Measurements from ENCODE around the gene PZP. TPM values are rescaled to one million over a fixed set of nuclear protein-coding genes. Genes with fewer than 3 reads are reported as not detected.

Gene PZP
- polyA plus RNA-seq, 1 donor from 2014 or later, result not detected

DNA sequence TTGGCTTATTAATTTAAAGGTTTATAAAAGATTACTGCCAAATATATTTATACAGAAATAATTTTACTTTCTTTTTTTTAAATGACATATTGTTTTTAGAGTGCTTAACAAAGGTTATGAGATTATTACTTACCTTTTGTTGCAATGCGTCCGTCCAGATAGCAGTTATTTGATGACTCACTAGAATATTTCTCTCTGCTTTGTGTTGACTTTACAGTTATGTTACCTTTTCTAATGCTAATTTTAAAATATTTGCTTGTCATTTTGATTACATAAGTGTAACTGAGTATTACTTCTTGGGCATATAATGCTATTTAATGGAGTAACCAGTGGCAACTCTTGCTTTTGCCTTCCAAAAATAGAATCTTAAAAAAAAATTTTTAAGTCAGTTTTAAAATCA lies 6.3 kb upstream of the PZP start:
- no peaks in the 10 kb centered on the region for H4K20me1 ChIP-seq (ENCODE audit: insufficient read depth)
- no peaks in the 10 kb centered on the region for H3K79me2 ChIP-seq (replicated peaks; ENCODE audit: insufficient read depth, low read length)
- H3F3A ChIP-seq (ENCODE audit: insufficient read depth, low read length, poor library complexity, severe bottlenecking), result no peaks in the 10 kb centered on the region
- no peaks in the 10 kb centered on the region for H3K27me3 ChIP-seq (ENCODE audit: insufficient read depth, low read depth, low read length)
- H3K4me3 ChIP-seq (ENCODE audit: low read length), result no peak overlapping the region
- no peaks in the 10 kb centered on the region for H3K9me2 ChIP-seq (ENCODE audit: insufficient read depth, low read length)
- H3K27ac ChIP-seq (ENCODE audit: low read length), result no peak overlapping the region
- H3K9ac ChIP-seq (ENCODE audit: low read length), result no peak overlapping the region
- no peaks in the 10 kb centered on the region for H3K36me3 ChIP-seq (ENCODE audit: insufficient read depth, low read length)
- no peak overlapping the region for H2AFZ ChIP-seq (ENCODE audit: low read depth, low read length)
- H3K4me2 ChIP-seq (ENCODE audit: low read length), result no peak overlapping the region
- TF ChIP-seq SMC3 (conservative IDR thresholded peaks at IDR 0.05; ENCODE audit: poor library complexity), result no peak
- TF ChIP-seq POLR2AphosphoS5 (IDR thresholded peaks at IDR 0.05), result no peak
- TF ChIP-seq REST (IDR thresholded peaks at IDR 0.05; ENCODE audit: borderline replicate concordance), result no peak
- no peak for TF ChIP-seq RAD21 (conservative IDR thresholded peaks at IDR 0.05)
- TF ChIP-seq MXI1 (conservative IDR thresholded peaks at IDR 0.05; ENCODE audit: poor library complexity, severe bottlenecking), result no peak
- TF ChIP-seq EZH2 (IDR thresholded peaks at IDR 0.05; ENCODE audit: borderline replicate concordance, insufficient read depth, low read length, poor library complexity, severe bottlenecking), result no peak
- TF ChIP-seq EP300 (conservative IDR thresholded peaks at IDR 0.05; ENCODE audit: poor library complexity, severe bottlenecking), result no peak
- no peak for TF ChIP-seq TAF1 (IDR thresholded peaks at IDR 0.05; ENCODE audit: low read depth)
- TF ChIP-seq, protein P1, sequence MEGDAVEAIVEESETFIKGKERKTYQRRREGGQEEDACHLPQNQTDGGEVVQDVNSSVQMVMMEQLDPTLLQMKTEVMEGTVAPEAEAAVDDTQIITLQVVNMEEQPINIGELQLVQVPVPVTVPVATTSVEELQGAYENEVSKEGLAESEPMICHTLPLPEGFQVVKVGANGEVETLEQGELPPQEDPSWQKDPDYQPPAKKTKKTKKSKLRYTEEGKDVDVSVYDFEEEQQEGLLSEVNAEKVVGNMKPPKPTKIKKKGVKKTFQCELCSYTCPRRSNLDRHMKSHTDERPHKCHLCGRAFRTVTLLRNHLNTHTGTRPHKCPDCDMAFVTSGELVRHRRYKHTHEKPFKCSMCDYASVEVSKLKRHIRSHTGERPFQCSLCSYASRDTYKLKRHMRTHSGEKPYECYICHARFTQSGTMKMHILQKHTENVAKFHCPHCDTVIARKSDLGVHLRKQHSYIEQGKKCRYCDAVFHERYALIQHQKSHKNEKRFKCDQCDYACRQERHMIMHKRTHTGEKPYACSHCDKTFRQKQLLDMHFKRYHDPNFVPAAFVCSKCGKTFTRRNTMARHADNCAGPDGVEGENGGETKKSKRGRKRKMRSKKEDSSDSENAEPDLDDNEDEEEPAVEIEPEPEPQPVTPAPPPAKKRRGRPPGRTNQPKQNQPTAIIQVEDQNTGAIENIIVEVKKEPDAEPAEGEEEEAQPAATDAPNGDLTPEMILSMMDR (IDR thresholded peaks at IDR 0.05; ENCODE audit: poor library complexity, severe bottlenecking), result no peak
- no peaks in the 10 kb centered on the region for H3K9me3 ChIP-seq (ENCODE audit: low read length)

- H3K9me3 ChIP-seq (ENCODE audit: low read length), result no peaks in the 10 kb centered on the region
- H3K27me3 ChIP-seq (ENCODE audit: insufficient read depth, low read depth, low read length), result no peaks in the 10 kb centered on the region
- H3K79me2 ChIP-seq (replicated peaks; ENCODE audit: insufficient read depth, low read length), result no peaks in the 10 kb centered on the region
- TF ChIP-seq POLR2AphosphoS5 (IDR thresholded peaks at IDR 0.05), result no peak
- TF ChIP-seq MXI1 (conservative IDR thresholded peaks at IDR 0.05; ENCODE audit: poor library complexity, severe bottlenecking), result no peak
- no peak for TF ChIP-seq EP300 (conservative IDR thresholded peaks at IDR 0.05; ENCODE audit: poor library complexity, severe bottlenecking)
- TF ChIP-seq TAF1 (IDR thresholded peaks at IDR 0.05; ENCODE audit: low read depth), result no peak
- no peak for TF ChIP-seq REST (IDR thresholded peaks at IDR 0.05; ENCODE audit: borderline replicate concordance)
- H3K27ac ChIP-seq (ENCODE audit: low read length), result no peak overlapping the region
- no peak overlapping the region for H2AFZ ChIP-seq (ENCODE audit: low read depth, low read length)
- H3K4me3 ChIP-seq (ENCODE audit: low read length), result no peak overlapping the region
- H3K4me2 ChIP-seq (ENCODE audit: low read length), result no peak overlapping the region
- no peaks in the 10 kb centered on the region for H3K36me3 ChIP-seq (ENCODE audit: insufficient read depth, low read length)
- no peaks in the 10 kb centered on the region for H3K9me2 ChIP-seq (ENCODE audit: insufficient read depth, low read length)
- H3F3A ChIP-seq (ENCODE audit: insufficient read depth, low read length, poor library complexity, severe bottlenecking), result no peaks in the 10 kb centered on the region
- no peak overlapping the region for H3K9ac ChIP-seq (ENCODE audit: low read length)
- no peaks in the 10 kb centered on the region for H4K20me1 ChIP-seq (ENCODE audit: insufficient read depth)
Observed at GRCh38 chr12:9211687-9212086, 3.5 kb upstream of the PZP start.
